Measurements from ENCODE around the gene GJA1. TPM values are rescaled to one million over a fixed set of nuclear protein-coding genes. Genes with fewer than 3 reads are reported as not detected.

The GJA1 gene
- total and polyA plus RNA-seq, 2 of the 13 experiments (the other 11 are each of a cell fraction or from before 2014, with no cell fraction given) = not detected

- TF ChIP-seq, protein P1, sequence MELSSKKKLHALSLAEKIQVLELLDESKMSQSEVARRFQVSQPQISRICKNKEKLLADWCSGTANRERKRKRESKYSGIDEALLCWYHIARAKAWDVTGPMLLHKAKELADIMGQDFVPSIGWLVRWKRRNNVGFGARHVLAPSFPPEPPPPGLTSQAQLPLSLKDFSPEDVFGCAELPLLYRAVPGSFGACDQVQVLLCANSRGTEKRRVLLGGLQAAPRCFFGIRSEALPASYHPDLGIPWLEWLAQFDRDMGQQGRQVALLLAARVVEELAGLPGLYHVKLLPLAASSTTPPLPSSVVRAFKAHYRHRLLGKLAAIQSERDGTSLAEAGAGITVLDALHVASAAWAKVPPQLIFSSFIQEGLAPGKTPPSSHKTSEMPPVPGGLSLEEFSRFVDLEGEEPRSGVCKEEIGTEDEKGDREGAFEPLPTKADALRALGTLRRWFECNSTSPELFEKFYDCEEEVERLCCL (CRISPR knock-in tag; IDR thresholded peaks at IDR 0.05; ENCODE audit: borderline replicate concordance) = no peak
- TF ChIP-seq ZNF597 (CRISPR knock-in tag; IDR thresholded peaks at IDR 0.05) (no peak), ZSCAN9 (CRISPR knock-in tag; IDR thresholded peaks at IDR 0.05; ENCODE audit: borderline replicate concordance) (no peak)
These were observed 3.4 kb downstream of the GJA1 start (continued) for GRCh38 chr6:121438869-121439268.

- H3K27ac ChIP-seq (ENCODE audit: extremely low read length, insufficient read depth, low read length) = no peak overlapping the region
- in situ Hi-C loops (cut with HindIII; ENCODE audit: extremely low pct_ligation_motif_present, low pct_unique_long_range_greater_than_20kb) = loop anchor here (10.0 kb wide), 1 partner anchor 405 kb away; no protein-coding TSS in a partner anchor
- no peak overlapping the region for H3K4me2 ChIP-seq (ENCODE audit: low read depth, low read length)
These were observed 4.0 kb downstream of the GJA1 start for GRCh38 chr6:121439475-121439874.

More at GRCh38 chr6:121439475-121439874, 4.0 kb downstream of the GJA1 start:
- ATAC-seq = no peak
- H4K20me1 ChIP-seq (ENCODE audit: insufficient read depth, low read length) = no peaks in the 10 kb centered on the region
- no peak overlapping the region for H3K9ac ChIP-seq (ENCODE audit: insufficient read depth, low read depth, low read length)
- no peaks in the 10 kb centered on the region for H3K36me3 ChIP-seq (replicated peaks in 1 of 2; ENCODE audit: control insufficient read depth in 1 of 2, insufficient read depth in 2 of 2, low read length in 2 of 2)
- intact Hi-C loops (cut with micrococcal nuclease; ENCODE audit: unreplicated experiment) = no loop called here
- H3K9me3 ChIP-seq (ENCODE audit: low read length) = no peaks in the 10 kb centered on the region
- H3K4me1 ChIP-seq (ENCODE audit: insufficient read depth, low read length) = no peaks in the 10 kb centered on the region
- H3K79me2 ChIP-seq (ENCODE audit: insufficient read depth, low read length) = no peaks in the 10 kb centered on the region
- TF ChIP-seq ISL2 (CRISPR knock-in tag; IDR thresholded peaks at IDR 0.05) (no peak), MYPOP (CRISPR knock-in tag; IDR thresholded peaks at IDR 0.05) (no peak)
- no peak overlapping the region for H3K4me3 ChIP-seq (replicated peaks in 1 of 3; ENCODE audit: insufficient read depth in 1 of 3, low read depth in 2 of 3, low read length in 3 of 3)
- POLR2A ChIA-PET = no interaction called here
- no TSS peak for BruUV-seq (replicated peaks)
- CTCF ChIA-PET (ENCODE audit: low intra/inter-chr PET ratio, low total read pairs) = no interaction called here
- DNase-seq (ENCODE audit: low spot score) = no peak
- FAIRE-seq = no peak
- H2AFZ ChIP-seq (ENCODE audit: low read length) = no peak overlapping the region
- H3K27me3 ChIP-seq (ENCODE audit: control insufficient read depth in 1 of 2, insufficient read depth in 2 of 2, low read length in 2 of 2) = peaks cover 0 to 25% of the 10 kb centered on the region in 2 experiments; a peak in 3 of 5 replicates
